Left ventricle myocardium inferior (tissue), 1 donor: ENCODE data around the gene USP4. TPM values are rescaled to one million over a fixed set of nuclear protein-coding genes. Genes with fewer than 3 reads are reported as not detected.

Experiments
- DNase-seq: peaks from one replicate; pipeline ENCODE4 v3.0.0-alpha.2; 2020
- H3K27ac ChIP-seq: fragments of 200-600 bp; replicated peaks from 2 replicates; pipeline ENCODE4 v1.8.0; 2021
- H3K27me3 ChIP-seq: fragments of 200-600 bp; 2 replicates; pipeline ENCODE4 v1.8.0; 2021; ENCODE audit warnings: low read depth
- H3K36me3 ChIP-seq: fragments of 200-600 bp; 2 replicates; pipeline ENCODE4 v1.8.0; 2021
- H3K4me1 ChIP-seq: fragments of 200-600 bp; 2 replicates; pipeline ENCODE4 v1.8.0; 2021
- H3K4me3 ChIP-seq: fragments of 200-600 bp; 2 replicates; pipeline ENCODE4 v1.8.0; 2021; ENCODE audit warnings: mild to moderate bottlenecking, moderate library complexity
- H3K9me3 ChIP-seq: fragments of 200-600 bp; replicated peaks from 2 replicates; pipeline ENCODE4 v1.8.0; 2021
- intact Hi-C: fragments of 100-400 bp; cut with micrococcal nuclease; formaldehyde crosslinking; loops from one replicate; pipeline ENCODE4 v1.11.0; 2022
- total RNA-seq: library from RNA; stranded (reverse); fragmentation: NEBNext Ultra II Directional; extraction: Animal tissue kit (Norgen Biotek cat#: 25700); gene quantifications from one replicate; pipeline ENCODE4 v1.2.1, GENCODE V29; 2021
- TF ChIP-seq, protein P1 (sequence below): fragments of 200-600 bp; IDR thresholded peaks from 2 replicates; pipeline ENCODE4 v1.8.0; 2021; ENCODE audit warnings: antibody characterized with exemption, mild to moderate bottlenecking, borderline replicate concordance
- donor health status: DM: no; HTN: yes; CAD: no; lungs with severe emphysema.

The USP4 gene
- total RNA-seq, 1 donor from 2014 or later, result 37.3 TPM

DNA sequence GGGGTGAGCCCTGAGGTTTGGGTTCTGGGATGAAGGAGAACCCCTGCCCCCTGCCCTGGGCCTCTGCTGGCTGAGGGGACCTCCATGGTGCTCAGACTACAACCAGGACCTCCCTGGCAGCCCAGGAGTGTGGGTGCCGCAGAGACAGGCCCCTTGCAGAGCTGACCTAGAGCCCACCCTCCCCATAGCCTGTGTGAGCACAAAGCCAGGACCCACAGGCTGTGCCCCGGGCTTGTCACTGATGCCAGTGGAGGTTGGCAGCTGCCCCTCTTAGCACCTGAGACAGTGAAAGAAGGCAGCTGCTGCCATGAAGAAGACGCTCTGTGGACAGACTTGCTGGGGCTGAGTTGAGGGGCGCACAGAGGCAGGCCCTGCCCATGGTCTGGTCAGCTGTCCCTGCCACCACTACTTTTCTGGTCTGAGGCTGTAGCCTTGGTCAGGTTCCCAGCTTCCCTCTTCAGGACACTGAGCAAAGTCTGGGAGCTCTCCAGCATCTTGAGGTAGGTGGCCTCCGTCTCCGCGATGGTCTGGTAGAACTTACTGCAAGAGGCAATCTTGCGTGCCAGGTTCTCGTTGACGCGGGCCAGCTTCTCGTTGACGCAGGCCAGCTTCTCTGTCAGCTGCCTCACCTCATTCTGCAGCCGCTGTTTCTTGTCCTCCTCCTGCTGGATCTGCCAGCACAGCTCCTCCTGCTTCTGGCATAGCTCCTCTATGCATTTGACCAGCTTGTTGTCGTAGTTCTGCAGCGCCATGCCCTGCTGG, 23.0 kb downstream of the USP4 start:
- Histone ChIP-seq H3K4me1 (peaks cover 8% of the 10 kb centered on the region), H3K4me3 (no peak overlapping the region), H3K9me3 (no peaks in the 10 kb centered on the region), H3K36me3 (peaks cover 79% of the 10 kb centered on the region), H3K27me3 (no peaks in the 10 kb centered on the region), H3K27ac (no peak overlapping the region)
- DNase-seq, result peak; percentile 21
- TF ChIP-seq, protein P1, sequence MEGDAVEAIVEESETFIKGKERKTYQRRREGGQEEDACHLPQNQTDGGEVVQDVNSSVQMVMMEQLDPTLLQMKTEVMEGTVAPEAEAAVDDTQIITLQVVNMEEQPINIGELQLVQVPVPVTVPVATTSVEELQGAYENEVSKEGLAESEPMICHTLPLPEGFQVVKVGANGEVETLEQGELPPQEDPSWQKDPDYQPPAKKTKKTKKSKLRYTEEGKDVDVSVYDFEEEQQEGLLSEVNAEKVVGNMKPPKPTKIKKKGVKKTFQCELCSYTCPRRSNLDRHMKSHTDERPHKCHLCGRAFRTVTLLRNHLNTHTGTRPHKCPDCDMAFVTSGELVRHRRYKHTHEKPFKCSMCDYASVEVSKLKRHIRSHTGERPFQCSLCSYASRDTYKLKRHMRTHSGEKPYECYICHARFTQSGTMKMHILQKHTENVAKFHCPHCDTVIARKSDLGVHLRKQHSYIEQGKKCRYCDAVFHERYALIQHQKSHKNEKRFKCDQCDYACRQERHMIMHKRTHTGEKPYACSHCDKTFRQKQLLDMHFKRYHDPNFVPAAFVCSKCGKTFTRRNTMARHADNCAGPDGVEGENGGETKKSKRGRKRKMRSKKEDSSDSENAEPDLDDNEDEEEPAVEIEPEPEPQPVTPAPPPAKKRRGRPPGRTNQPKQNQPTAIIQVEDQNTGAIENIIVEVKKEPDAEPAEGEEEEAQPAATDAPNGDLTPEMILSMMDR, result no peak
- intact Hi-C loops, result no loop called here

DNA sequence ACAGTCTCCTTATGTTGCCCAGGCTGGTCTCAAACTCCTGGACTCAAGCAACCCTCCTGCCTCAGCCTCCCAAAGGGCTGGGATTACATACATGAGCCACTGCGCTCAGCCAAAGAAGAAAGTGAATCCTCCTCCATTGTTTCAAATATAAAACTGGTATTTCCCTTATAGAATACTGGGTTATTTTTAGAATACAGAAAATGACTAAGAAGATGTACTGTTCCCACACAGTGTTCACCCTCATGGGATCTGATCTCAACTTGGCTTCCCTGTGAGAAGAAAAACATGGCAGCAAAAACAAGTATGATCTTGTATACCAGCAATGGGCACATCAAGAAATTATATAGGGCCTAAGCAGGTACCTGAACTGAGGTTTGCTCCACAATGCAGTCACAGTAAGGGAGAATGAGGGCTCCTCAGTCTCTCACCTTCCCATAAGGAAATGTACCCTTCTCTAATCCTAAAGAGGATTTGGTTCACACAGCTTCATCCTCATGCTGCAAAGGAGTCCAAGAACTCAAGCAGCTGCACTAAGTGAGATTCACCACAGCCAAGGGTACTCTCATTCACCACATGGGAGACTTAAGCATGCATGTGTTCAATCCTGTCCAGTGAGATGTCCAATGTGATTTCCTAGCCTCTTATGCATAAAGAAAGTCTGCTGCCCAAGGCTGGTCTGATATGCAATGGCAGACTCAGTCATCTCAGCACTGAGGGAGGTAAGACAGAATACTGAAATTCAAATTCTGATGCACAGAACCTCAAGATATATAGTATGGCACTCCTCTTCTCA, 25.8 kb downstream of the USP4 start:
- TF ChIP-seq, protein P1, result no peak
- H3K36me3 ChIP-seq, result peaks cover 79% of the 10 kb centered on the region
- H3K9me3 ChIP-seq, result no peaks in the 10 kb centered on the region
- no peak for DNase-seq
- intact Hi-C loops, result no loop called here
- H3K4me1 ChIP-seq, result peaks cover 8% of the 10 kb centered on the region
- H3K27ac ChIP-seq, result peak overlapping the region; percentile 43
- no peak overlapping the region for H3K4me3 ChIP-seq
- no peaks in the 10 kb centered on the region for H3K27me3 ChIP-seq

DNA sequence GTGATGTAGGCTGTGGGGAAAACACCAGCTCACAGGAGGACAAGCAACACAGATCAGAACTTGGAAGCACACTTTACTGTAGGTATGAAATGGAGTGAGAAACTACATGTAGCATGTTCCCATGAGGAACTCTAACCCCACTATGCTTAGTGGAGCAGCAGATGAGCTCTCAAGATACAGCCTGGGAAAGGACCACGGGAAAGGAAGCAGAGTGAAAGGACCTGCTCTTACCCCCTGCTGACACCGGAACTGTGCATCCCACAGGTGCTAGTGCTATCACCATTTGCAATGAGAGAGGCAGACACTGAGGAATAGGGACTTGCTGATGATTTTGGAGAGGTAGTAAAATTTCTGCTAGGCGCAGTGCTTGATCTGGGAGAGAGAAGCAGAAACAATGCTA, 28.6 kb downstream of the USP4 start:
- TF ChIP-seq, protein P1, result no peak
- no peaks in the 10 kb centered on the region for H3K27me3 ChIP-seq
- peaks cover 78% of the 10 kb centered on the region for H3K36me3 ChIP-seq
- intact Hi-C loops, result no loop called here
- no peak for DNase-seq
- peaks cover 8% of the 10 kb centered on the region for H3K4me1 ChIP-seq
- H3K9me3 ChIP-seq, result no peaks in the 10 kb centered on the region
- no peak overlapping the region for H3K27ac ChIP-seq
- no peak overlapping the region for H3K4me3 ChIP-seq

DNA sequence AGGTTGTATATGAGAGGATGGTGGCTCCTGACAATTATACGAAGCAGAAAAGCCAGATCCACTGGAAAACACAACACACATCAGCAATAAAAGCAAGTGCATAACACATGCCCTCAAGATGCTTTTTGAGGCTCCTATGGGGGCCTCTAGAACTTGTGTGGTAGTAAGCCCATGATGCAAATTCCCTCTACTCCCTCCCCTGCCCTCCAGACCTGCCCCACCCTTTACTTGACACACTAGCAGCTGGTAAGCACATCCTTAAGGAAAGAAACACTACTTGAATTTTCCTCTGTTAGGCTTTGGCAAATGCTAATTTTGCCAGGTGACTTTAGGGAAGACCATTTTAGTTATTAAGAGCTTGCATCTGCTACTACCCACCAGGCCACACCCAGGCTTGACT, 29.2 kb downstream of the USP4 start:
- no peak overlapping the region for H3K27ac ChIP-seq
- no peaks in the 10 kb centered on the region for H3K9me3 ChIP-seq
- DNase-seq, result no peak
- peaks cover 8% of the 10 kb centered on the region for H3K4me1 ChIP-seq
- no peaks in the 10 kb centered on the region for H3K27me3 ChIP-seq
- intact Hi-C loops, result no loop called here
- H3K4me3 ChIP-seq, result no peak overlapping the region
- TF ChIP-seq, protein P1, result no peak
- H3K36me3 ChIP-seq, result peaks cover 78% of the 10 kb centered on the region

DNA sequence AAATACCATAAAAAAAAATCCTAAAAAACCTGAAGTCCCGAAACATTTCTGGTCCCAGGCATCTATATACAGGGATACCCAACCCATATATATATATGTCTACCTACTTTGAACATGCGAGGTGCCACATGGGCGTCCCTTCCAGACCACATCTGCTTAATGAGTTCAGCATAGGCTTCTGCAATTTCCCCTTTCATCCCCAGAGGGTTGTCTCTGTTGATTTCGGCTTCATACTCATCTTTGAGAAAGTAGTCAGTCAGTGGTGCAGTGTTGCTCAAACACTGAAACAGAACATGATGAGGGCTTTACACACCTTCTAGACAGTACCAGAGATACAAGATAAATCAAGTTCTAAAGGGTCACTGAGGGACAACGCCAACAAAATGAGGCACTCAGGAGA, 34.2 kb downstream of the USP4 start:
- DNase-seq, result no peak
- H3K27me3 ChIP-seq, result no peaks in the 10 kb centered on the region
- TF ChIP-seq, protein P1, result no peak
- no peak overlapping the region for H3K27ac ChIP-seq
- H3K9me3 ChIP-seq, result no peaks in the 10 kb centered on the region
- H3K4me3 ChIP-seq, result no peak overlapping the region
- peaks cover 9% of the 10 kb centered on the region for H3K4me1 ChIP-seq
- intact Hi-C loops, result no loop called here
- peaks cover 98% of the 10 kb centered on the region for H3K36me3 ChIP-seq
